ENCODE results near the gene SEPTIN3.

DNA sequence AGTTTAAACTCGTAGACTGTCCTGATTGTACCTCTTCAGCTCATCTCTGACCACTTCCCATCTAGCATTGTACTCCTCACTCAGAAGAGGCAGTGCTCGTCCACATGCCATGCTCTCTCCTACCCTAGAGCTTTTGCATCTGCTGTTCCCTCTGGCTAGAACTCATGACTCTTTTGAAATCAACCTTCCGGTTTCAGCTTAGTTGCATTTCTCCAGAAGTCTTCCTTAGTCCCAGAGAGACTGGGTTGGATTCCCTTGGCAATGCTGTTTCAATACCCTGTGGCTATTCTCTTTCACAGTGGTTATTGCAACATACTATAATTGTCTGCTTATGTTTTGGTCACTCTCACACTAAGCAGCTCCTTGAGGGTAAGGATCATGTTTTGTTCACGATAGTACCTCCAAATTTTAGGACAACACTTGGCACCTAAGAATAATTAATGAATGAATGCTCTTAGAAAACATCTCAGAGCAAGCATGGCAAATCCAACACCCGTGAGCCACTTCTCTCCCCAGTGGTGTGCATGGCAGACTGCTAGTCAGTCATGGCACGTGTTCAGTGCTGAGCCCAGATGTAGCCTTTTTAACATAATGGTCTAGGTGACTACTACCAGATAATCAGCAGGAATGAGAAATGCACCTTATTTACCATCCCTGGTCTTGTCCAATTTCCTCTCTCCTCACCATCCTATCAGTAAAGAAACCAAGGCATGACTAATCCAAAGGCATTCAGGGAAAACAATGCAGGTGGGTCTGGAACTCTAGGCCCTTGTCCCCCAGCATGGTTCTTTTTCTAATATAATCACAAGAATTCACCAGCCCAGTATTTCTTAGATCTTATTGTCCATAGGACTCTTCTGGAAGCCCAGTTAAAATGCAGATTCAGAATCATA is 14.5 kb downstream of the SEPTIN3 start:
- TF ChIP-seq, protein P1, sequence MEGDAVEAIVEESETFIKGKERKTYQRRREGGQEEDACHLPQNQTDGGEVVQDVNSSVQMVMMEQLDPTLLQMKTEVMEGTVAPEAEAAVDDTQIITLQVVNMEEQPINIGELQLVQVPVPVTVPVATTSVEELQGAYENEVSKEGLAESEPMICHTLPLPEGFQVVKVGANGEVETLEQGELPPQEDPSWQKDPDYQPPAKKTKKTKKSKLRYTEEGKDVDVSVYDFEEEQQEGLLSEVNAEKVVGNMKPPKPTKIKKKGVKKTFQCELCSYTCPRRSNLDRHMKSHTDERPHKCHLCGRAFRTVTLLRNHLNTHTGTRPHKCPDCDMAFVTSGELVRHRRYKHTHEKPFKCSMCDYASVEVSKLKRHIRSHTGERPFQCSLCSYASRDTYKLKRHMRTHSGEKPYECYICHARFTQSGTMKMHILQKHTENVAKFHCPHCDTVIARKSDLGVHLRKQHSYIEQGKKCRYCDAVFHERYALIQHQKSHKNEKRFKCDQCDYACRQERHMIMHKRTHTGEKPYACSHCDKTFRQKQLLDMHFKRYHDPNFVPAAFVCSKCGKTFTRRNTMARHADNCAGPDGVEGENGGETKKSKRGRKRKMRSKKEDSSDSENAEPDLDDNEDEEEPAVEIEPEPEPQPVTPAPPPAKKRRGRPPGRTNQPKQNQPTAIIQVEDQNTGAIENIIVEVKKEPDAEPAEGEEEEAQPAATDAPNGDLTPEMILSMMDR (conservative IDR thresholded peaks at IDR 0.05; ENCODE audit: low read length), result no peak
- TF ChIP-seq EZH2phosphoT487 (IDR thresholded peaks at IDR 0.05; ENCODE audit: borderline replicate concordance, low read depth, low read length), result no peak
